Activated CD8-positive, alpha-beta memory T cell treated with anti-CD3 and anti-CD28 coated beads, Interleukin-2, amount 50 U/mL, for 1 hour (primary cell): Measurements from ENCODE around the gene SPG7.

Source experiments
- DNase-seq: peaks from one replicate; pipeline ENCODE4 v3.0.0-alpha.2; 2020; ENCODE audit errors: extremely low read depth

Gene SPG7

GRCh38 chr16:89485701-89486246, 22.4 kb upstream of the SPG7 start:
- no peak for DNase-seq

- peak; percentile 69 for DNase-seq
Measured at GRCh38 chr16:89489040-89489897, 18.9 kb upstream of the SPG7 start.

- DNase-seq: no peak
Measured at GRCh38 chr16:89489898-89490438, 18.2 kb upstream of the SPG7 start.

- peak; percentile 98 for DNase-seq
Measured at GRCh38 chr16:89490439-89491237, 17.6 kb upstream of the SPG7 start, which contains the start of gene ANKRD11. ANKRD11 (minus strand) TSS chr16:89490561; CDS start chr16:89317019, 173,542 bp downstream.

GRCh38 chr16:89491238-89491869, 16.8 kb upstream of the SPG7 start:
- DNase-seq: no peak

- no peak for DNase-seq
Measured at GRCh38 chr16:89491974-89492687, 16.1 kb upstream of the SPG7 start.

GRCh38 chr16:89493776-89494175, 14.4 kb upstream of the SPG7 start:
- DNase-seq: no peak

GRCh38 chr16:89495121-89495520, 13.1 kb upstream of the SPG7 start:
- DNase-seq: no peak

- DNase-seq: no peak
Measured at GRCh38 chr16:89498839-89499238, 9.4 kb upstream of the SPG7 start.

GRCh38 chr16:89499767-89500166, 8.4 kb upstream of the SPG7 start:
- no peak for DNase-seq

GRCh38 chr16:89502081-89502843, 5.9 kb upstream of the SPG7 start:
- DNase-seq: no peak

GRCh38 chr16:89504091-89504490, 4.1 kb upstream of the SPG7 start:
- DNase-seq: no peak

- peak; percentile 86 for DNase-seq
Measured at GRCh38 chr16:89505204-89506112, 2.7 kb upstream of the SPG7 start.

- no peak for DNase-seq
Measured at GRCh38 chr16:89506113-89506504, 2.1 kb upstream of the SPG7 start.

GRCh38 chr16:89506791-89507191, 1.4 kb upstream of the SPG7 start:
- no peak for DNase-seq

- no peak for DNase-seq
Measured at GRCh38 chr16:89507214-89507833, 879 bp upstream of the SPG7 start.

GRCh38 chr16:89510526-89510925, 2.3 kb downstream of the SPG7 start:
- no peak for DNase-seq

- DNase-seq: no peak
Measured at GRCh38 chr16:89511374-89511773, 3.2 kb downstream of the SPG7 start.

- DNase-seq: no peak
Measured at GRCh38 chr16:89512453-89512852, 4.2 kb downstream of the SPG7 start.
